ENCODE results near the gene ZNF76. TPM values are rescaled to one million over a fixed set of nuclear protein-coding genes. Genes with fewer than 3 reads are reported as not detected.
A peak's percentile ranks its signal among the peaks of the same experiment; 100 is the strongest.

The ZNF76 gene
- total RNA-seq, 2 donors from 2014 or later: 25.4 to 26.0 TPM

DNA sequence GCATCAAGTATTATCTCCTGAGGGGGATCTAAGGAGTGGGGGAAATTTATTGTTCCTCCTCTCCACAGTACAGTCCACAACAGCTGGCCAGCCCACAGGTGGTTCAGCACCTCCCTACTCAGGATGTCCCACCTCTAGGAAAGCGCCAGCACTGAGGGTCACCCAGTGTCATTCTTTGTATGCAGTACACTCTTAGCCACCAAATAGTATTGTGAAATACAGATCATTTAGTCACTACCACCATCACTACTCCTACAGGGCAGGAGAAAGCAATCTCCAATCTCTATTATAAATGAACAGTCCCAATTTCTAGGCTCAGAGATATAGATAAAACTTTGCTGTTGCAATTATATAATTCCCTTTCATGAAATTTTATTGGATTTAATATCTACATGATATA, 6.3 kb upstream of the ZNF76 start:
- Histone ChIP-seq H3K4me1 (peaks cover 0 to 21% of the 10 kb centered on the region in 2 donors), H3K27me3 (no peaks in the 10 kb centered on the region), H3K36me3 (no peaks in the 10 kb centered on the region), H3K9me3 (no peaks in the 10 kb centered on the region), H3K27ac (no peak overlapping the region), H3K4me3 (no peak overlapping the region)
- TF ChIP-seq, protein P1, sequence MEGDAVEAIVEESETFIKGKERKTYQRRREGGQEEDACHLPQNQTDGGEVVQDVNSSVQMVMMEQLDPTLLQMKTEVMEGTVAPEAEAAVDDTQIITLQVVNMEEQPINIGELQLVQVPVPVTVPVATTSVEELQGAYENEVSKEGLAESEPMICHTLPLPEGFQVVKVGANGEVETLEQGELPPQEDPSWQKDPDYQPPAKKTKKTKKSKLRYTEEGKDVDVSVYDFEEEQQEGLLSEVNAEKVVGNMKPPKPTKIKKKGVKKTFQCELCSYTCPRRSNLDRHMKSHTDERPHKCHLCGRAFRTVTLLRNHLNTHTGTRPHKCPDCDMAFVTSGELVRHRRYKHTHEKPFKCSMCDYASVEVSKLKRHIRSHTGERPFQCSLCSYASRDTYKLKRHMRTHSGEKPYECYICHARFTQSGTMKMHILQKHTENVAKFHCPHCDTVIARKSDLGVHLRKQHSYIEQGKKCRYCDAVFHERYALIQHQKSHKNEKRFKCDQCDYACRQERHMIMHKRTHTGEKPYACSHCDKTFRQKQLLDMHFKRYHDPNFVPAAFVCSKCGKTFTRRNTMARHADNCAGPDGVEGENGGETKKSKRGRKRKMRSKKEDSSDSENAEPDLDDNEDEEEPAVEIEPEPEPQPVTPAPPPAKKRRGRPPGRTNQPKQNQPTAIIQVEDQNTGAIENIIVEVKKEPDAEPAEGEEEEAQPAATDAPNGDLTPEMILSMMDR (IDR thresholded peaks at IDR 0.05): no peak
- no peak for DNase-seq (ENCODE audit: low spot score)

DNA sequence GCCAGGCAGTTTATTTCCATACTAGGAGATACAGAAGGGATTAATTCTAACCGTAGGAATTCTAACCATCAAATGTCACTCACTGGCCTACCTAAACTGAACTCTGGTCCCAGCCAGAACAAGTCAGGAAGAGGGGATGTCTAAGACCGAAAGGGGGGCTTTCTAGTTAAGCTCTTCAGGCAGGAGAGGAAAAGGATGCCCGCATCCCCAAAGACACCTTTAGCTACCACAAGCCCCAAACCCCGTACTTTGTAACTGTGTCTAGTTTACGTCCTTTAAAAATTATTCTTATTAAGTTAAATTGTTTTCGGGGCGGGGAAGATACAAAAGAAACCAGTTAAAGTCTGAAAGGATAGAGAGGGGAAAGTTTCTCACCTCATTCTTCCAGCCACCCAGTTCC, 1.2 kb upstream of the ZNF76 start:
- H3K27ac ChIP-seq: peak overlapping the region; percentile 96 to 98
- H3K4me1 ChIP-seq: peaks cover 0 to 25% of the 10 kb centered on the region in 2 donors
- H3K9me3 ChIP-seq: no peaks in the 10 kb centered on the region
- peak overlapping the region; percentile 85 to 91 for H3K4me3 ChIP-seq
- no peak for DNase-seq (ENCODE audit: low spot score)
- TF ChIP-seq, protein P1 (IDR thresholded peaks at IDR 0.05): no peak
- no peaks in the 10 kb centered on the region for H3K36me3 ChIP-seq
- H3K27me3 ChIP-seq: no peaks in the 10 kb centered on the region

DNA sequence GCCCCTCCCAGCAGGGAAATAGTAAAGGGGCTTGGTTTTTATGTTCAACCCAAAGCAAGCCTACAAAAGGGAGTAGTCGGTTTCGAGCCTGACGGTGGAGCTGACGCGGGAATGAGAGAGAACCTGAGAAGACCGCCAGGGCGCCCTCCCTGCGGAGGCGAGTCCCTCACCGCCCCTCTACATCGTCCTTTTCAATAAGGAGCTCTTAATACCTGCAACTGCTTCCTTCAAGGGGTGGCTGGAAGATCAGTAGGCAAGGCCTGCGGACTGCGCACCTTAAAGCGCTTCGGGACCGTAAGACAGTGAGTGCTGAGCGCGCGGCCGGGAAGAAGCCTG, 709 bp upstream of the ZNF76 start:
- TF ChIP-seq, protein P1 (IDR thresholded peaks at IDR 0.05): no peak
- peak overlapping the region; percentile 85 to 91 for H3K4me3 ChIP-seq
- peaks cover 0 to 29% of the 10 kb centered on the region in 2 donors for H3K4me1 ChIP-seq
- H3K36me3 ChIP-seq: no peaks in the 10 kb centered on the region
- H3K27me3 ChIP-seq: no peaks in the 10 kb centered on the region
- DNase-seq (ENCODE audit: low spot score): no peak
- no peaks in the 10 kb centered on the region for H3K9me3 ChIP-seq
- H3K27ac ChIP-seq: peak overlapping the region; percentile 96 to 98

DNA sequence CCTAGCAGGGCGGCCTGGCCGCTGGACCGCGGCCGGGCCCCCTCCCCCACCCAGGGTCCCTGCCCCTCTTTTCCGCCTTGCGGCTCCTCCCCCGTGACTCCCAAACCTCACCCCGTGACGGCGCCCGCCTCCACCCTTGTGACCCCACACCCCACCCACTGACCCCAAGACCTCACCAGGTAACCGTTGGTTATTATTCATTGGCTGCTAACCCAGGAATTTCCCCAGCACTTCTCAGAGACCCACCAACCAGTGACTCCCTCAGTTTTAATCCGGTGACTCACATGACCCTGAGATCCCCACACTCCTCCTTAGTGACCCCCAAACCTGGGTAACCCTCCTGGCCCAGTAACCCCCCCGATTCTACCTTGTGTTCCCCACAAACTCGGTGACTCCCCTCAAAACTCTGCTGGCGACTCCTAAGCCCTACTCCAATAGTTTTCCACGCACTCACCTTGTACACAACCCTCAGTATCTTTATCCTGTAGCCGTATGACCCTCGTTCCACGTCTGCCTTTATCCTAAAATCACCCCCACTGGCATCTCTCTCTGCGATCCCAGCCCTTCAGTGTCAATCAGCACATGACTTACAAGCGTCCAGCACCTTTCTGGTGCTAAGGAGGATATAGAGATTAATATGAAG, 534 bp downstream of the ZNF76 start:
- TF ChIP-seq, protein P1 (IDR thresholded peaks at IDR 0.05): no peak
- Histone ChIP-seq H3K27me3 (no peaks in the 10 kb centered on the region), H3K36me3 (no peaks in the 10 kb centered on the region), H3K4me1 (peaks cover 0 to 40% of the 10 kb centered on the region in 2 donors), H3K27ac (peak overlapping the region; percentile 96 to 98), H3K9me3 (no peaks in the 10 kb centered on the region), H3K4me3 (peak overlapping the region; percentile 85 to 91)
- peak; percentile 77 for DNase-seq (ENCODE audit: low spot score)

DNA sequence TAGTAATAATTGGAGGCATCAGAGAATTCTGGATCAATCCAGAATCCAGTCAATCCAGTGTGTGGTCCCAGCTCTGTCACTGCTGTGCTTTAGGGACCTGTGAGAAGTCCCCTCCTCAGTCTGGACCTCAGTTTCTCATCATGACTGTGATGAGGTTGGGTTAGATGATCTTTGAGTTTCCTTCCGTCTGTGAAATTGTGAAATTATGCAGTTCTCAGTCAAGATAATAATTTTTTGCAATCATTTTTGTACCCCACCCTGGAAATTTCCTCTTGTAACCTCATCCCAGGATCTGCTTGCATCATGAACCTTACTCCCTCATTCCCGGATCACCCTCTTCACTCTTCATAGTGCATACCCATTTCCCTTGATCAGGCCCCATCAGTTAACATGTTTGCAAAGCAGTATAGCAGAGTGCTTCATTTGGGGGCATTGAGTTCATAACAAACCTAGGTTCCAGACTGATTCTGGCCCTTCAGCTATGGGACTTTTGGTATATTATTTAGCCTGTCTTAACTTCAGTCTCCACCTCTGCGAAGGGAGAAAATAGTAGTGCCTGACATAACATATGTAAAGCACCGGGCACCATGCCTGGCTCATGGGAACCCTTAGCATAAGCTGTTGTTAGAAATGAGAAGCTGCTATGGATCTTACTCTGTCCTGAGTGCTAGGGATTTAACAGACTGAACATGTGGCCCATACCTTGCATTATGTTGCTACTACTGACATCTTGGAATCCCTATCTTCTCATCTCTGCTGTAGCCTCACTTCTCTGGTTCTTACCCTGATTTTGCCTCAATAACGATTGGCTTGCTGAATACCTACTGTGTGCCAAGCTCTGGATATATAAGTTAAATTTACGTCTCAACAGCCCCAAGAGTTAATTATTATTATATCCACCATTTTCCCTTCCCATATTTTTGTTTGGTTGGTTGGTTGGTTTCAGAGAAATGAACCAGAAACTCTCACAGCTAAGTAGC, 1.3 kb downstream of the ZNF76 start:
- no peak for DNase-seq (ENCODE audit: low spot score)
- Histone ChIP-seq H3K4me1 (peaks cover 0 to 46% of the 10 kb centered on the region in 2 donors), H3K27me3 (no peaks in the 10 kb centered on the region), H3K27ac (peak overlapping the region; percentile 96 to 98), H3K36me3 (no peaks in the 10 kb centered on the region), H3K4me3 (peak overlapping the region; percentile 85 to 91), H3K9me3 (no peaks in the 10 kb centered on the region)
- TF ChIP-seq, protein P1 (IDR thresholded peaks at IDR 0.05): no peak
